ENCODE data around the gene RBM47.

Gene RBM47

DNA sequence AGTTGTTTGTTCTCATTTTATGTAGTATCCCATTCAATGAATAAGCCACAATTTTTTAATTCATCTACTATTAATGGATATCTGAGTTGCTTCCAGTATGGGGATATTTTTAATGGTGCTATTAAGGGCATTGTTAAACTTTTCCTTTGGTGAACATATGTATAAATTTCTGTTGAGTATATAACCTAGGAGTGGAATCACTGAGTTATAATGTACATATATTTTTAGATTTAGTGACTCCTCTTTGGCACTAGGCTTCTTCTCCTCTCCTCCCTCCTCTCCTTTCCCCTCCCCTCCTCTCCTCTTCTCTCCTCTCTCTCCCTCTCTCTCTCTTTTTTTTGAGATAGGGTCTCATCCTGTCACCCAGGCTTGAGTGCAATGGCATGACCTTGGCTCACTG, 26.4 kb downstream of the RBM47 start:
- H3K27me3 ChIP-seq (ENCODE audit: control insufficient read depth, insufficient read depth, low read length) = no peaks in the 10 kb centered on the region
- H3K36me3 ChIP-seq (ENCODE audit: control insufficient read depth, low read depth, low read length) = no peaks in the 10 kb centered on the region
- H3K9me3 ChIP-seq (ENCODE audit: control insufficient read depth, low read depth, low read length) = no peaks in the 10 kb centered on the region
- H3K4me1 ChIP-seq (ENCODE audit: control insufficient read depth, low read depth, low read length) = no peaks in the 10 kb centered on the region
- no peak overlapping the region for H3K27ac ChIP-seq (ENCODE audit: low read length)
- no peak overlapping the region for H3K4me3 ChIP-seq (ENCODE audit: low read length)
- H3K9ac ChIP-seq (ENCODE audit: low read length) = no peak overlapping the region

DNA sequence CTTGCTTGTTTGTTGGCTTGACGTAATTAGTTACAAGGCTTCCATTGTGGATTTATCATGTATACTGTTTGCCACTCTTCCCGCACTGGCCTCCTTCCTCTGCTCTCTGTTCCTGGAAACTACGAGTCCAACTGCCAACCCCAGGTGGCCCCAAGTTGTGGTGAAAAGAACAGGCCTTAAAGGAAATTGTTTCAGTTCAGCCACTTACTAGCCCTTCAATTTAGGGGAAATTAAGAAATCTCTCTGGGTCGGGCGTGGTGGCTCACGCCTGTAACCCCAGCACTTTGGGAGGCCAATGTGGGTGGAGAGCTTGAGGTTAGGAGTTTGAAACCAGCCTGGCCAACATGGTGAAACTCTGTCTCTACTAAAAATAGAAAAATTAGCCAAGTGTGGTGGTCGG, 28.0 kb downstream of the RBM47 start:
- Histone ChIP-seq H3K4me3 (ENCODE audit: low read length) (no peak overlapping the region), H3K4me1 (ENCODE audit: control insufficient read depth, low read depth, low read length) (no peaks in the 10 kb centered on the region), H3K27me3 (ENCODE audit: control insufficient read depth, insufficient read depth, low read length) (no peaks in the 10 kb centered on the region), H3K27ac (ENCODE audit: low read length) (no peak overlapping the region), H3K9me3 (ENCODE audit: control insufficient read depth, low read depth, low read length) (no peaks in the 10 kb centered on the region), H3K36me3 (ENCODE audit: control insufficient read depth, low read depth, low read length) (no peaks in the 10 kb centered on the region), H3K9ac (ENCODE audit: low read length) (no peak overlapping the region)

DNA sequence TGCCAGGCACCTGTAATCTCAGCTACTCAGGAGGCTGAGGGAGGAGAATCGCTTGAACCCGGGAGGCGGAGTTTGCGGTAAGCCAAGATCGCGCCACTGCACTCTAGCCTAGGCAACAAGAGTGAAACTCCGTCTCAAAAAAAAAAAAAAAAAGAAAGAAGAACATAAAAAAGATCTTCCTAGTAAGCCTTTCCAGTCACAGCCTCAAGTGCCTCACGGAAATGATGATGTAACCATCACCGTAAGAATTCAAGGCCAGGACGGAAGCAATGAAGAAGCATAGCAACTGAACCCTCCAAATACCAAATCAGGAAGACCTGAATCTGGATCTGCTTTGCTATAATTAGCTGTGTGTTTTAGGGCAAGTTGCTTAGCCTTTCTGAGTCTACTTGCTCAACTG, 28.8 kb downstream of the RBM47 start:
- Histone ChIP-seq H3K9ac (ENCODE audit: low read length) (no peak overlapping the region), H3K9me3 (ENCODE audit: control insufficient read depth, low read depth, low read length) (no peaks in the 10 kb centered on the region), H3K4me3 (ENCODE audit: low read length) (no peak overlapping the region), H3K4me1 (ENCODE audit: control insufficient read depth, low read depth, low read length) (no peaks in the 10 kb centered on the region), H3K27ac (ENCODE audit: low read length) (no peak overlapping the region), H3K27me3 (ENCODE audit: control insufficient read depth, insufficient read depth, low read length) (no peaks in the 10 kb centered on the region), H3K36me3 (ENCODE audit: control insufficient read depth, low read depth, low read length) (peaks cover 5% of the 10 kb centered on the region)

DNA sequence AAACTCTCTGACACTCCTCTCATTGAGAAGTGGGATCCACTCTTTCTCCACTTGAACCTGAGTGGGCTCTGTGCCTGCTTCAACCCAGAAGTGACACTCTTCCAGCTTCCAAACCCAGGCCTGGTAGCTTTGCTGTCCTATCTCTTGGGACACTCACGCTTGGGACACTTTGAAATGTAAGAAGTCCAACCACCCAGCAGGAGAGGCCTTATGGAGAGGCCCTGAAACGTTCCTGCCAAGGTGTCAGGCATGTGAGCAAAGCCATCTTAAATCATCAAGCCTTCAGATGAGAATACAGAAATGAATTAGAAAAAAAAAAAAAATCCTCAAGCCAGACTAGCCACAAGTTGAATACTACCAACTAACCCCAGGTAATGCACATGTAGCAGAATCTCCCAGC, 30.2 kb downstream of the RBM47 start:
- Histone ChIP-seq H3K9me3 (ENCODE audit: control insufficient read depth, low read depth, low read length) (no peaks in the 10 kb centered on the region), H3K27me3 (ENCODE audit: control insufficient read depth, insufficient read depth, low read length) (no peaks in the 10 kb centered on the region), H3K36me3 (ENCODE audit: control insufficient read depth, low read depth, low read length) (peaks cover 9% of the 10 kb centered on the region), H3K4me1 (ENCODE audit: control insufficient read depth, low read depth, low read length) (no peaks in the 10 kb centered on the region), H3K27ac (ENCODE audit: low read length) (no peak overlapping the region), H3K9ac (ENCODE audit: low read length) (no peak overlapping the region), H3K4me3 (ENCODE audit: low read length) (no peak overlapping the region)

DNA sequence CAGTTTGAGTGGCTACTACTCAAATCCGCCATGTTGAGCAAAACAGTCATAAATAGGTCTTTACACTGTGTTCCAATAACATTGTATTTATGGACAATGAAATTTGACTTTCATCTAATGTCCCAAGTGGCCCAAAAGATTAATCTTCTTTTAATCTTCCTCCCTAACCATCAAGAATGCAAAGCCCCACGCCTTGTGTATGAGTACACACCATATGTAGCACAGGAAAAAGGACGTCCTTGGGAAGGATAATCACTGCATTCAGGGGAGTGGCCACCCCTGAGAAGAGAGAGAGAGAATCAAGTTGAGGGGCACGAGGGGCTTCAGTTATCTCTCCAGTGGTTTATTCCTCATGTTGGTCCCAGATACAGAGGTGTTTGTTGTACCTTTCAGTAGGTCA, 33.1 kb downstream of the RBM47 start:
- Histone ChIP-seq H3K4me3 (ENCODE audit: low read length) (no peak overlapping the region), H3K27ac (ENCODE audit: low read length) (no peak overlapping the region), H3K9me3 (ENCODE audit: control insufficient read depth, low read depth, low read length) (no peaks in the 10 kb centered on the region), H3K36me3 (ENCODE audit: control insufficient read depth, low read depth, low read length) (peaks cover 14% of the 10 kb centered on the region), H3K27me3 (ENCODE audit: control insufficient read depth, insufficient read depth, low read length) (no peaks in the 10 kb centered on the region), H3K9ac (ENCODE audit: low read length) (no peak overlapping the region), H3K4me1 (ENCODE audit: control insufficient read depth, low read depth, low read length) (no peaks in the 10 kb centered on the region)

DNA sequence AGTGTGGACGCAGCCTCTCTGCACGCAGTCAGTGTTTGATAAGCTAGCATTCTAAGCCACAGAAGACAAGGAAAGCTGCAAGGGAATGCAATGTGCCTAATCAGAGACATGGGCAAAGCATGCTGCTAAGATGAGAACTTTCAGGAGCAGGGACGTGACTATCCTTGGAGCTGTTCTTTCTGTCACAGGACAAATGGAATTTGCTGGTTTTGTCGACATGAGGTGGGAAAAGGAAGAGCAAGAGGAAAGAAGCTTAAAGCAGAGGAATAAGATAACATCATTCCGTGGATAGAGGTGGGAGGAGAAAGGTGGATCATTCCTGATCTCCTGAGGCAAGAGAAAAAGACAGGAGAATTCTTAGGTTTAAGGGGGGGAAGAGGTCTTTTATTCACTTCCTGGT, 33.7 kb downstream of the RBM47 start:
- H3K36me3 ChIP-seq (ENCODE audit: control insufficient read depth, low read depth, low read length) = peaks cover 14% of the 10 kb centered on the region
- H3K4me1 ChIP-seq (ENCODE audit: control insufficient read depth, low read depth, low read length) = no peaks in the 10 kb centered on the region
- H3K27ac ChIP-seq (ENCODE audit: low read length) = no peak overlapping the region
- no peaks in the 10 kb centered on the region for H3K9me3 ChIP-seq (ENCODE audit: control insufficient read depth, low read depth, low read length)
- H3K4me3 ChIP-seq (ENCODE audit: low read length) = no peak overlapping the region
- no peak overlapping the region for H3K9ac ChIP-seq (ENCODE audit: low read length)
- no peaks in the 10 kb centered on the region for H3K27me3 ChIP-seq (ENCODE audit: control insufficient read depth, insufficient read depth, low read length)

DNA sequence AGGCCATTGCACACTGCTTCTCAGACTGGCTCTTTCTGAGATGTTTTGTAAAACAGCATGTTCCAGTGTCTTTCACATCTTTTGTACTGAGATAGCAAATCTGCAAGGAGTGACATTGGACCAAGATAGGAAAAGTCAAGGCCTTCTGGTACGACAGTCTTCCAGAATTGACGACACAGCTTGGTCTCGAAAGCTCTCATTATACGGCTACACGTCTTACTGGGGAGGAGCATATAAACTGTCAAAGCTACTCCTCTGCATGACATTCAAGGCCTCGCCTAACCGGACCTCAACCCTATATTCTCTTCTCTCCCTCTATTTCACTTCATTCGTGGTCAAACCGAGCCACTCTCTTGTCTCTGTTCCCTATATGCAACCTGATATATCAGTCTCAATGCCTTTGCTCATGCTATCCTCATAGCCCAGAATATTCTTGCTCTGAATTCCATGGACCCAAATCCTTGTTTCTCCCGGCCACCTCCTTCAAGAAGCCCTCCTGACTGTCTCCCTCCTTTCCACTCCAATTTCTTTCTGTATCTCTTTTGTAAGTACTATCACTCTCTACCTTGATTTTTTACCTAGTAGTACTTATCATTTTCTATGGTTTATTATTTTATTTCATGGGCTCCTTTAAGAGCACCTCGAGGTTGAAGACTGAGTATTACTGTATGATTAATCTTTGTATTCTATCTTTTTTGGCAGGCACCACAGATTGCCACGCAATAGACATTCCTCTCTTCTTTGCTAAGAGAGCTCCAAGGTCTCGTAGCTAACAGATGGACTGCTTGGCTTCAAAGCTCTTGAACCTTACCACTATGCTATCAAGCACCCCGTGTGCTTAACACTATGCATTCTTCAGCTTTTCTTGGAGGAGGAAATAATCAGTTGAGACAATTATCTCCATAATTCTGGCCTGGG, 35.1 kb downstream of the RBM47 start:
- Histone ChIP-seq H3K9me3 (ENCODE audit: control insufficient read depth, low read depth, low read length) (no peaks in the 10 kb centered on the region), H3K27me3 (ENCODE audit: control insufficient read depth, insufficient read depth, low read length) (no peaks in the 10 kb centered on the region), H3K9ac (ENCODE audit: low read length) (no peak overlapping the region), H3K4me1 (ENCODE audit: control insufficient read depth, low read depth, low read length) (no peaks in the 10 kb centered on the region), H3K4me3 (ENCODE audit: low read length) (no peak overlapping the region), H3K36me3 (ENCODE audit: control insufficient read depth, low read depth, low read length) (peaks cover 14% of the 10 kb centered on the region), H3K27ac (ENCODE audit: low read length) (no peak overlapping the region)

DNA sequence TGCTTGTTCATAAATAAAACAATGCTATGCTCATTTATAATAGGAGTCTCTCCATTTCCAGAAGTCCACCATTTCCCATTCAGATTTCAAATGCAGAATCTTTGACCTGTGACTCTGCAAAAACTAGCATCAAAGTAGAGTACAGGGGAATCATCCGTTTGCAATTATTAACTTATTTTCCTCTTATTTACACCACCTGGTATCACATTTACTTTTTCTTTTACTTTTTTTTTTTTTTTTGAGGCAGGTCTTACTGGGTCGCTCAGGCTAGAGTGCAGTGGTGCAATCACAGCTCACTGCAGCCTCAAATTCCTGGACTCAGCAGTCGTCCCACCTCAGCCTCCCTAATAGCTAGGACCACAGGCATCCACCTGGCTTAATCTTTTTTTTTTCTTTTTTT, 37.6 kb downstream of the RBM47 start:
- H3K27ac ChIP-seq (ENCODE audit: low read length) = no peak overlapping the region
- H3K4me3 ChIP-seq (ENCODE audit: low read length) = no peak overlapping the region
- no peaks in the 10 kb centered on the region for H3K9me3 ChIP-seq (ENCODE audit: control insufficient read depth, low read depth, low read length)
- H3K36me3 ChIP-seq (ENCODE audit: control insufficient read depth, low read depth, low read length) = peaks cover 14% of the 10 kb centered on the region
- H3K4me1 ChIP-seq (ENCODE audit: control insufficient read depth, low read depth, low read length) = peaks cover 7% of the 10 kb centered on the region
- H3K9ac ChIP-seq (ENCODE audit: low read length) = no peak overlapping the region
- H3K27me3 ChIP-seq (ENCODE audit: control insufficient read depth, insufficient read depth, low read length) = no peaks in the 10 kb centered on the region

DNA sequence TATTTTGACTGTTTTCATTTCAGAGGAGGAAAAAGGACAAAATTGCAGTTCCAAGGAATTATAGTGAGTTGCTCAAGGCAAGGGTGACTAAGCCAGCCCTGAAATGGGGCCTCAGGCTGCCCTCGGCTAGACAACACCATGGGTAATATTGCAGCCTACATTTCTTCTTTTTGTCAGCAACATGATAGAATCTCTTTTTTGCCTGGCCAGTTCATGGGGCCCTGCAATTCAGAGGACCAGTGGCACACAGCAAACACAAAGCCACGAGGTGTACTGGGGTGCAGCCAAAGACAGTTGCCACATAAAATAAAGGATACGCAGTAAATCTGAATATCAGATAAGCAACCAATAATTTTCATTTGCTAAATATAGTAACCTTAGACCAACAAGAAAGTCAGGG, 41.8 kb downstream of the RBM47 start:
- no peak overlapping the region for H3K9ac ChIP-seq (ENCODE audit: low read length)
- no peaks in the 10 kb centered on the region for H3K36me3 ChIP-seq (ENCODE audit: control insufficient read depth, low read depth, low read length)
- H3K9me3 ChIP-seq (ENCODE audit: control insufficient read depth, low read depth, low read length) = no peaks in the 10 kb centered on the region
- no peak overlapping the region for H3K27ac ChIP-seq (ENCODE audit: low read length)
- H3K4me3 ChIP-seq (ENCODE audit: low read length) = no peak overlapping the region
- H3K4me1 ChIP-seq (ENCODE audit: control insufficient read depth, low read depth, low read length) = peaks cover 17% of the 10 kb centered on the region
- H3K27me3 ChIP-seq (ENCODE audit: control insufficient read depth, insufficient read depth, low read length) = no peaks in the 10 kb centered on the region

DNA sequence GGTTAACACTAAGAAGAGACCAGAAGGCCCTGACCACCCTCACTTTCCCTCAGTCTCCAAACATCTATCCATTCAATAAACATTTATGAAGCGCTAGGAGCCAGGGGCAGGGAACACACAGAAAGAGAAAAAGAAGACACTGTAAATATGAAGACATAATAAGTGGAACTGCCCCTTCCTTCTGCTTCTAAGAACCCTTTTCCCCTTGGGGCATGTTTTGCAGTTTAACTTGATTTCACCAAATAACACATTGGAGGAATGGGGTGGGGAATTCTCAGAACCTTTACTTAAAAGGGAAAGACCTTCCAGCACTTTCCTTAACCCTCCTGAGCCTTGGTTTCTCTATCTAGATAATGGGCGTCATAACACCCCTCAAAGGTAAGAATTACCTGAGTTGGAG, 42.3 kb downstream of the RBM47 start:
- Histone ChIP-seq H3K4me1 (ENCODE audit: control insufficient read depth, low read depth, low read length) (peaks cover 17% of the 10 kb centered on the region), H3K27me3 (ENCODE audit: control insufficient read depth, insufficient read depth, low read length) (no peaks in the 10 kb centered on the region), H3K4me3 (ENCODE audit: low read length) (no peak overlapping the region), H3K36me3 (ENCODE audit: control insufficient read depth, low read depth, low read length) (no peaks in the 10 kb centered on the region), H3K9me3 (ENCODE audit: control insufficient read depth, low read depth, low read length) (no peaks in the 10 kb centered on the region), H3K27ac (ENCODE audit: low read length) (no peak overlapping the region), H3K9ac (ENCODE audit: low read length) (no peak overlapping the region)

DNA sequence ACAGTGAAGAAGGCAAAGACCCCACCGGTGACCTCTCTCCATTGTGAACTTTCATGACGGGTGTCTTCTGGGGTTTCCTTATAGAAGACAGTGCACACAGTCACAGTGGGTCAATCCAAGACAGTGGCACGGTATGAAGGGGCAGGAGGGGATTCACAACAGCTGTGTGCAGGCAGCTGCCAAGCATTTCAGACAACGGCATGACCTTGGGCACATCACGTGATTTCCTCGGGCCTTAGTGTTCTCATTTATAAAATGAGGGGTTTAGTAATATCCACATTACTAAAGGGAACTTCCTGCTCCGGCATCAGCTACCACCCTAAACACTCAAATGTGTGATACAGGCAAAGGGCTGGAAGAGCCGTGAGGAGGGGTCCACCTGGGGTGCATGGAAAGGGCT, 42.9 kb downstream of the RBM47 start:
- no peak overlapping the region for H3K9ac ChIP-seq (ENCODE audit: low read length)
- no peak overlapping the region for H3K27ac ChIP-seq (ENCODE audit: low read length)
- H3K27me3 ChIP-seq (ENCODE audit: control insufficient read depth, insufficient read depth, low read length) = no peaks in the 10 kb centered on the region
- H3K9me3 ChIP-seq (ENCODE audit: control insufficient read depth, low read depth, low read length) = no peaks in the 10 kb centered on the region
- H3K36me3 ChIP-seq (ENCODE audit: control insufficient read depth, low read depth, low read length) = no peaks in the 10 kb centered on the region
- peaks cover 17% of the 10 kb centered on the region for H3K4me1 ChIP-seq (ENCODE audit: control insufficient read depth, low read depth, low read length)
- H3K4me3 ChIP-seq (ENCODE audit: low read length) = no peak overlapping the region

DNA sequence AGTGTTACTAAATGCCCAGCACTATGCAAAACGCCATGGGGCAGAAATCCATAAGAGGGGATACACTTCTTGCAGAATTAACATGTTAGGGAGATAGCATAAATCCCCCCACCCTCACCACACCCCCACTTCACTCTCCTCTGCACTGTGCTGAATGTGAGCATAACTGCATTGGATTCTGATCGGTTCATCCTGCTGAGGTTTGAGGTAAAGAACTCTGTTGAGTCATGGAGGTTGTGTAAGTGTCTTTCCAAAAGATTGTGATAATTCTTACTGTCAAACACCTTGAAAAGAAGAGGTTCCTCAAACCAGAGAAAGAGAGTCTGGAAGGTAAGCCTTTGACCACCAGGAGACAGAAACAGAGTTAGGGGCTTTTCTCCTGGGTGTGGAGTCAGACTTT, 43.6 kb downstream of the RBM47 start:
- Histone ChIP-seq H3K4me3 (ENCODE audit: low read length) (no peak overlapping the region), H3K4me1 (ENCODE audit: control insufficient read depth, low read depth, low read length) (peaks cover 17% of the 10 kb centered on the region), H3K9ac (ENCODE audit: low read length) (no peak overlapping the region), H3K27me3 (ENCODE audit: control insufficient read depth, insufficient read depth, low read length) (no peaks in the 10 kb centered on the region), H3K36me3 (ENCODE audit: control insufficient read depth, low read depth, low read length) (no peaks in the 10 kb centered on the region), H3K9me3 (ENCODE audit: control insufficient read depth, low read depth, low read length) (no peaks in the 10 kb centered on the region), H3K27ac (ENCODE audit: low read length) (no peak overlapping the region)
